HepG2 (cell line): ENCODE results near the gene B4GALT7. TPM values are rescaled to one million over a fixed set of nuclear protein-coding genes. Genes with fewer than 3 reads are reported as not detected.
A peak's percentile ranks its signal among the peaks of the same experiment; 100 is the strongest.
"Not testable (repeated sequence)": the region's sequence is repeated elsewhere in the genome, so short reads cannot be mapped to it uniquely, and the experiment has no call there.

Source experiments
- ATAC-seq: fragments of 200-7000 bp; cut with Tn5 transposase; 3 replicates; pipeline ENCODE4 v1.9.1; 2020; ENCODE audit warnings: mild to moderate bottlenecking, moderate library complexity
- BruUV-seq: library from RNA; stranded (reverse); fragments of 400-500 nt; replicated peaks from 2 replicates; lab custom pipeline; 2021; lab: Mats Ljungman, UMichigan
- CTCF ChIA-PET: fragments of 300-600 bp; formaldehyde crosslinking; extraction: SDS; loops from one replicate; lab custom pipeline; 2021; ENCODE audit warnings: low total read pairs, inconsistent platforms, low intra/inter-chr PET ratio; lab: Yijun Ruan, JAX
- POLR2A ChIA-PET: fragments of 350-600 bp; sonication (Branson Sonifier 250); formaldehyde crosslinking; loops from one replicate; lab custom pipeline; 2020; ENCODE audit warnings: antibody characterized with exemption, inconsistent platforms; lab: Yijun Ruan, JAX
- DNase-seq: peaks from one replicate; pipeline ENCODE4 v3.0.0-alpha.2; 2015; ENCODE audit warnings: low spot score
- FAIRE-seq: peaks from 3 replicates; lab custom pipeline; 2011; peaks lifted over from hg19 to GRCh38; lab: Jason Lieb, UNC
- H2AFZ ChIP-seq: one replicate; pipeline ENCODE4 v1.6.1; 2011; ENCODE audit warnings: low read length, inconsistent platforms
- H3K27ac ChIP-seq: fragments of 300-600 bp; 3 replicates; pipeline ENCODE4 v1.8.0; 2011; ENCODE audit warnings: mixed run types, mild to moderate bottlenecking, mixed read lengths, low read length, inconsistent platforms; ENCODE audit not compliant: insufficient read depth; ENCODE audit errors: extremely low read length
- H3K27me3 ChIP-seq, 2 experiments: fragments of 200-600 bp in 1 of 2; 2 replicates in 1 of 2; 3 replicates in 1 of 2; pipeline versions ENCODE4 v1.6.0 to v1.8.0; 2011; ENCODE audit warnings: low read length in 2 of 2, mild to moderate bottlenecking in 2 of 2, moderate library complexity in 2 of 2, inconsistent platforms in 1 of 2; ENCODE audit not compliant: insufficient read depth in 2 of 2, control insufficient read depth in 1 of 2
- H3K36me3 ChIP-seq, 2 experiments: fragments of 200-600 bp in 1 of 2; replicated peaks in 1 of 2; 2 replicates in 1 of 2; 3 replicates in 1 of 2; pipeline versions ENCODE4 v1.5.1 to v1.8.0; 2011; ENCODE audit warnings: low read length in 2 of 2, inconsistent platforms in 1 of 2; ENCODE audit not compliant: insufficient read depth in 2 of 2, control insufficient read depth in 1 of 2
- H3K4me1 ChIP-seq: 2 replicates; pipeline ENCODE4 v1.5.1; 2012; ENCODE audit warnings: low read length, inconsistent platforms; ENCODE audit not compliant: insufficient read depth
- H3K4me2 ChIP-seq: 2 replicates; pipeline ENCODE4 v1.6.0; 2011; ENCODE audit warnings: low read depth, low read length, inconsistent platforms
- H3K4me3 ChIP-seq, 3 experiments: fragments of 200-600 bp in 1 of 3; sonication (generic), shearing (Covaris generic) in 1 of 3; replicated peaks in 1 of 3; 2 replicates each; pipeline ENCODE4 v1.5.1; 2011 to 2016; ENCODE audit warnings: low read length in 3 of 3, inconsistent platforms in 2 of 3, low read depth in 2 of 3, mild to moderate bottlenecking in 2 of 3, control low read depth in 1 of 3, mixed read lengths in 1 of 3; ENCODE audit not compliant: insufficient read depth in 1 of 3
- H3K79me2 ChIP-seq: one replicate; pipeline ENCODE4 v1.6.1; 2011; ENCODE audit warnings: low read length, inconsistent platforms; ENCODE audit not compliant: insufficient read depth
- H3K9ac ChIP-seq: 2 replicates; pipeline ENCODE4 v1.6.0; 2011; ENCODE audit warnings: mild to moderate bottlenecking, low read depth, low read length, inconsistent platforms; ENCODE audit not compliant: insufficient read depth
- H3K9me3 ChIP-seq: 2 replicates; pipeline ENCODE4 v1.5.1; 2012; ENCODE audit warnings: mild to moderate bottlenecking, low read length
- H4K20me1 ChIP-seq: 2 replicates; pipeline ENCODE4 v1.6.0; 2011; ENCODE audit warnings: inconsistent platforms, mild to moderate bottlenecking, low read length, moderate library complexity; ENCODE audit not compliant: insufficient read depth
- ARID5B ChIP-seq: IDR thresholded peaks from 2 replicates; pipeline ENCODE4 v1.4.0; 2020; ENCODE audit warnings: mild to moderate bottlenecking, missing genetic modification reagents
- ZNF12 ChIP-seq: sonication (generic); formaldehyde crosslinking; IDR thresholded peaks from 2 replicates; pipeline ENCODE4 v1.5.0; 2020; ENCODE audit warnings: missing genetic modification reagents
- ZNF501 ChIP-seq: sonication (generic); formaldehyde crosslinking; IDR thresholded peaks from 2 replicates; pipeline ENCODE4 v1.5.1; 2020; ENCODE audit warnings: mild to moderate bottlenecking, moderate library complexity, missing genetic modification reagents
- ZNF652 ChIP-seq: IDR thresholded peaks from 2 replicates; pipeline ENCODE4 v1.6.1; 2016; ENCODE audit warnings: low read depth, borderline replicate concordance
- WGBS: methylation state at CpG from one replicate; pipeline ENCODE4 v1.1.6; 2017; ENCODE audit warnings: low lambda C conversion rate; 5-methylcytosine and 5-hydroxymethylcytosine counted together
- in situ Hi-C: cut with HindIII; loops from 2 replicates; pipeline ENCODE4 v1.10.0; 2017; ENCODE audit warnings: low pct_unique_long_range_greater_than_20kb; ENCODE audit not compliant: extremely low pct_ligation_motif_present
- intact Hi-C: fragments of 100-400 bp; cut with micrococcal nuclease; formaldehyde crosslinking; loops from one replicate; pipeline ENCODE4 v1.10.0; 2022; ENCODE audit not compliant: unreplicated experiment
- polyA plus RNA-seq, 8 experiments: library from polyadenylated mRNA; depleted of rRNA in 3 of 8; stranded (reverse) in 7 of 8; unstranded in 1 of 8; fragments of >200 nt; fragmentation: Illumina TruSeq in 4 of 8; extraction: Trizol in 4 of 8; gene quantifications; 2 replicates each; pipeline versions ENCODE4 v1.2.1 to v1.2.3, GENCODE V29; 2011 to 2016; ENCODE audit warnings: low read depth in 4 of 8, missing spikeins in 1 of 8, mixed read lengths in 1 of 8; ENCODE audit not compliant: insufficient read depth in 1 of 8
- total RNA-seq, 5 experiments: library from RNA; depleted of rRNA; stranded (reverse); fragments of >200 nt; fragmentation: Illumina TruSeq; extraction: Trizol; gene quantifications; 2 replicates each; pipeline ENCODE4 v1.2.3, GENCODE V29; 2016; ENCODE audit warnings: low read depth in 1 of 5

The B4GALT7 gene
- total and polyA plus RNA-seq, 2 of the 13 experiments (the other 11 are each of a cell fraction or from before 2014, with no cell fraction given): 16.4 to 20.5 TPM

- BruUV-seq: no TSS peak
- no peak overlapping the region for H3K27ac ChIP-seq
Measured at GRCh38 chr5:177557796-177558195, 42.1 kb upstream of the B4GALT7 start.

GRCh38 chr5:177559446-177559941, 40.4 kb upstream of the B4GALT7 start:
- ATAC-seq: not testable (repeated sequence)

More at GRCh38 chr5:177557796-177558195, 42.1 kb upstream of the B4GALT7 start:
- DNase-seq (no peak), ATAC-seq (no peak), FAIRE-seq (peak; percentile 39)
- TF ChIP-seq ZNF501 (CRISPR knock-in tag) (no peak), ZNF12 (CRISPR knock-in tag) (peak; percentile 100)
- Histone ChIP-seq H3K79me2 (peaks cover 18% of the 10 kb centered on the region), H3K9me3 (peaks cover 14% of the 10 kb centered on the region), H3K36me3 (no peaks in the 10 kb centered on the region), H3K9ac (no peak overlapping the region), H4K20me1 (peaks cover 7% of the 10 kb centered on the region; the same call in 1 of the 2 replicates), H3K4me3 (no peak overlapping the region; a peak in 1 of 6 replicates), H2AFZ (no peak overlapping the region), H3K4me2 (peak overlapping the region; percentile 68), H3K27me3 (no peaks in the 10 kb centered on the region; a peak in 1 of 5 replicates), H3K4me1 (peaks cover 46% of the 10 kb centered on the region)
- intact Hi-C loops (loop anchor here (2.0 kb wide), 1 partner anchor 31 kb away; no protein-coding TSS in a partner anchor), in situ Hi-C loops (no loop called here)
- ChIA-PET CTCF (no interaction called here), POLR2A (interaction anchor here (1.4 kb wide), 1 partner anchor 60 kb away, joined by 3 read pairs; no protein-coding TSS in a partner anchor)
- WGBS: 43% methylated on average over 5 of the region's 5 CpGs

More at GRCh38 chr5:177559446-177559941, 40.4 kb upstream of the B4GALT7 start:
- H3K27me3 ChIP-seq, H3K27ac ChIP-seq, H3K4me2 ChIP-seq, in situ Hi-C loops, BruUV-seq, H3K36me3 ChIP-seq, H2AFZ ChIP-seq, CTCF ChIA-PET, intact Hi-C loops, H3K4me3 ChIP-seq, H4K20me1 ChIP-seq, FAIRE-seq, H3K9ac ChIP-seq, H3K79me2 ChIP-seq, DNase-seq: not testable (repeated sequence)
- Histone ChIP-seq H3K4me1 (peaks cover 40% of the 10 kb centered on the region), H3K9me3 (peaks cover 14% of the 10 kb centered on the region)
- WGBS: 2% methylated on average over 6 of the region's 8 CpGs
- TF ChIP-seq ZNF652 (peak; percentile 78), ARID5B (CRISPR knock-in tag) (peak; percentile 29; the same call in 1 of the 2 replicates)
- POLR2A ChIA-PET: interaction anchor here (1.4 kb wide), 1 partner anchor 62 kb away, joined by 3 read pairs; no protein-coding TSS in a partner anchor
